ENCODE measurements around the gene HTRA3. TPM values are rescaled to one million over a fixed set of nuclear protein-coding genes. Genes with fewer than 3 reads are reported as not detected.

HTRA3 gene
- total RNA-seq, 2 donors from 2014 or later: 48.5 to 78.2 TPM

GRCh38 chr4:8259743-8260430, 9.7 kb upstream of the HTRA3 start:
- ATAC-seq: no peak
- no peak for DNase-seq
- intact Hi-C loops (cut with DNase I): no loop called here

GRCh38 chr4:8260656-8261111, 8.9 kb upstream of the HTRA3 start:
- ATAC-seq: no peak
- intact Hi-C loops (cut with DNase I): no loop called here
- no peak for DNase-seq

DNA sequence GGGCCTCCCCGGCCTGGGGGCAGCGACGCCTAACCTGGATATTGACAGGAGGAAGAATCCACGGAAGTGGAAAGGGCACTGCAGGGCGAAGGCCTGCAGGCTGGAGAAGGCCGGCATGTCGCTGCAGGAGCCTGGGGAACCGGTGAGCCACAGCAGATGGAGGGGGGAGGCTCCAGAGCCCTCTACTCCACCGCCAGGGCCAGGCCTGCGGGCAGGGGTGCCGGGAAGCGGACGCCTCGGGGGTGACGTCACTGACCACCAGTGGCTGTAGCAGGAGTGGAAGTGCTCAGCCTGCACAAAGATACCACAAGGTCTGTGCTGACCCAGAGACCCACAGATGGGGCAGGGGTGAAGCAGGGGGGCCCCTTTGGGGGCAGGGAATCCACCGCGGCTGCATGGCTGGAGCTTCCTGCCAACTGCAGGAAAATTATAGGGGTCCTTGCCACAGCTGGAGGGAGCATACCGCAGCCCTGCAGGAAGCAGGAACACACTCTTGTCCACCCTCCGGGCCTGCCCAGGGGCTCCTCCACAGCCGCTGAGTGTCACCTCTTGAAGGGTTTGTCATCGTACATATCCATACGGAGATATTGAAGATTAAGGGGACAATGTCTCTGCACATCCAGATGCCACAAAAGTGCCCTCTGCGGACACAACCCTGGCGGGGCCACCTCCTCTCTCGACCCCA, 7.6 kb upstream of the HTRA3 start:
- ATAC-seq (no peak), DNase-seq (no peak)
- intact Hi-C loops (cut with DNase I): no loop called here

GRCh38 chr4:8262637-8263322, 6.8 kb upstream of the HTRA3 start:
- ATAC-seq (no peak), DNase-seq (no peak)
- intact Hi-C loops (cut with DNase I): no loop called here

- intact Hi-C loops (cut with DNase I): no loop called here
- ATAC-seq (no peak), DNase-seq (no peak)
Measured at GRCh38 chr4:8263397-8263796, 6.2 kb upstream of the HTRA3 start.

DNA sequence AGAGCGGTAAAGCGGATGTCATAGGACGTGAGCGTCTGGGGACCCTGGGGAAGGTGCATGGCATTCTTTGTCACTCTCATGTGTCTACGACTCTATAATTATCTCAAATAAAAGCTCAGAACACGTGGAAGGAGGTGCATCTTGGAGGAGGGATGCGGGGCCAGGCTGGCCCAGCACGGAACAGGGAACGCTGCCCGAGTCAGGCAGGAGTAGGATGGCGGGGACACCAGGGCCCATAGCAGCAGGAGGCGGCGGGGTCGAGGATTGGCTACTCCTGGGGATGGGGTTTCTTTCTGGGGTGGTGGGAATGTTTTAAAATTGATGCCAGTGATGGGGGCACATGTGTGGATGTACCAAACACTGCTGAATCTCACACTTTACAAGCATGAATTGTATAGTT, 5.4 kb upstream of the HTRA3 start:
- DNase-seq: no peak
- intact Hi-C loops (cut with DNase I): no loop called here
- ATAC-seq: no peak

GRCh38 chr4:8265171-8265929, 4.2 kb upstream of the HTRA3 start:
- DNase-seq (no peak), ATAC-seq (no peak)
- intact Hi-C loops (cut with DNase I): no loop called here

- intact Hi-C loops (cut with DNase I): no loop called here
- DNase-seq: no peak
- ATAC-seq: no peak
Measured at GRCh38 chr4:8266088-8266487, 3.5 kb upstream of the HTRA3 start.

- peak in 1 of 2 donors; percentile 14 for ATAC-seq
- DNase-seq: no peak
- intact Hi-C loops (cut with DNase I): no loop called here
Measured at GRCh38 chr4:8266508-8266907, 3.0 kb upstream of the HTRA3 start.

GRCh38 chr4:8267077-8267476, 2.5 kb upstream of the HTRA3 start:
- DNase-seq (peak; percentile 91), ATAC-seq (peak; percentile 54 to 70)
- intact Hi-C loops (cut with DNase I): no loop called here

DNA sequence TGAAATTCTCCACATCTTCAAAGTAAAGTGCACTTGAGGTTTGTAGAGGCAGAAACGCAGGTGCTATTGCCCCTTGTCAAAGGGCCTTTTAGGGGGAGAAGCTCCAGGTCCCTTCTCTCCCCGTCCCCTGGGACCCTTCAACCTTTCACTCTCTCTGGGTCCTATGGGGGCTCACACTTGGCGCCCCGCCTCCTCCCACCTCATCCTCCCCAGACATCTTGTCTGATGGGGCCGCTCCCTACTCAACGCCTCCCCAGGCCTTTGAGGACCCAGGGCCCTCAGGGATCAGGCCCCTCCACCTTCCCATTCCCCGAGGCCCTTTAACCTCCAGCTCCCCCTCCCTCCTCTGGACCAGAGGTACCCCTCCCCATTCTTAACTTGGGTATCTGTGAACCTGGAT, 1.3 kb upstream of the HTRA3 start:
- no peak for ATAC-seq
- DNase-seq: no peak
- intact Hi-C loops (cut with DNase I): no loop called here

GRCh38 chr4:8268901-8269534, 536 bp upstream of the HTRA3 start:
- intact Hi-C loops (cut with DNase I): no loop called here
- ATAC-seq: no peak
- no peak for DNase-seq

- DNase-seq: no peak
- intact Hi-C loops (cut with DNase I): loop anchor here in 1 of 2 donors (10.0 kb wide), 1 partner anchor 134 kb away; no protein-coding TSS in a partner anchor
- ATAC-seq: no peak
Measured at GRCh38 chr4:8270418-8270771, 841 bp downstream of the HTRA3 start.

DNA sequence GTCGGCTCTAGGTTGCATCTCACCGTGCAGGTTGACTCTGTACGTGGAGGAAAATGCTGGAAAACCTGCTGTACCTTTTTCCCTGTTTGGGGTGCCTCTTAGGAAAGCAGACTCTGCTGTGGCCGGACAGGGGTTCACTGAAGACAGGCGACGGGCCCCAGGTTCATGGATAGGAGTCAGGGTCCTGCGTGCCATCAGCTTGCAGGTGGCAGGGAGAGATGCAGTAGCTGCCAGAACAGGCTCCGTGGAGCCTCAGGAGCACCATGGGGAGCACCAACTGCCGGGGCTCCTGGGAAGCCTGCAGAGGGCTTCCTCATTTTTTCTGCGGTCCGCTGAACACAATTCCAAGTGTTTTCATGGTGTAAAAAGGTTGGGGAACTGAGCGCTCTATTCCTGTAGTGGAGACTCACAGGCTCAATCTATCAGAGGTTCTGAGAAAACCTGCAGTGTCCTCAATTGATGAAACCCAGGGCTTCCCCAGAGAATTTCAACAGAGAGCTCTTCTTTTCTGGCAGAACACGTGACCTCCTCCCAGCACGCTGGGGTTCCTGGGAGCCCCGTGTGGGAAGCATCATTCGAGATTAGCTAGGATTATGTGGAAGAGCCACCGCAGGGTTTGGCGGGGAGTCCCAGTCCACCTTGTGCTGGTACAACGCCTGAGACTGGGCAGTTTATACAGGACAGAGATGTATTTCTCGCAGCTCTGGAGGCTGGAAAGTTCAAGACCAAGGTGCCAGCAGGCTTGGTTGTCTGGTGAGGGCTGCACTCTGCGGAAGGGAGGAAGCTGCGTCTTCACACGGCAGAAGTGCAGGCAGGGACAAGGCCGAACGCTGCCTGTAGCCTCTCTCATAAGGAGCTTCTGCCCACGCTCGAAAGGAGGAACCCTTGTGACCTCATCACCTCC, 1.6 kb downstream of the HTRA3 start:
- intact Hi-C loops (cut with DNase I): loop anchor here in 1 of 2 donors (10.0 kb wide), 1 partner anchor 134 kb away; no protein-coding TSS in a partner anchor
- ATAC-seq: no peak
- DNase-seq: no peak

- DNase-seq: no peak
- intact Hi-C loops (cut with DNase I): loop anchor here in 1 of 2 donors (10.0 kb wide), 1 partner anchor 133 kb away; no protein-coding TSS in a partner anchor
- ATAC-seq: no peak
Measured at GRCh38 chr4:8271821-8272220, 2.3 kb downstream of the HTRA3 start.

DNA sequence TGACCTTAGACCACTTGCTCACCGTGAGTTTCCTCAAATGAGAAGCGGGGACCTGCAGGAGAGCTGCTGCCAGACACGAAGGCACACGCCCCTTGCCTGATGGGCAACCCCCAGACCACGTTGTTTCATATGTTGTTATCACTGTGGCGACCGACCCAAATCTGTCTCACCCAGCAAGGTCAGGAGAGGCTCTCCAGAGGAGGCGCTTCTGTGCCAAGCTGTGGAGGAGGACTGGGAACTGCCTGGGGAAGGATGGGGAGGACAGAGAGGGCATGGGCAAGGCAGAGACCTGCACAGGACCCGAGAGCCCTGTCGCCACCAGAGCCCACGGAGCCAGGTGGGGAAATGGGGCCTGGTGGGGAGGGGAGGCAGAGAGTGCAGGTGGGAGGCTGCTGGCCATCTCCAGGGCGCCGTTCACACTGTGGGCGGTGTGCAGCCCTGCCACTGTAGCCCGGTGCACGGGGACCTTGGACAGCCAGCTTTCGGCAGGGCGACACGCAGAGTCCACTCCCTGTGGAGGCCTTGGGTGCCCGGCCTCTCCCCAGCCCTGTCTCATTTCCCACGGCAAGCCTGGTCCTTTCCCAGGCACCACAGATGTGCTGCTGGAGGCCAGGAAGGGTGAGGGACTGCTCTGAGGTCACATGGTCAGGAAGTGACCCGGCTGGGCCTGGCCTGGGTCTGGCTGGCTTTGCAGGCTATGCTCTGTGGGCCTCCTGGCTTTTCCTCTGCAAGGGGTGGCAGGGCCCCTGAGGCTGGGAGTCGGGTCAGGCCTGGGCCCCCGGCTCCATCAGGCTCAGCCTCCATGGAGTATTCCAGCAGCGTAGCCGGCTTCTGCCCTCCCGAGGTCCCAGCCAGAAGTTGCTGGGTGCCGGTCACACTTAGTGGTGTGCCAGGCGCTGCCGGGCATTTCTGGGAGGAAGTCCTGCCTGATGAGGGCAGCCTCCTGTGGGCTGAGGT, 3.2 kb downstream of the HTRA3 start:
- DNase-seq (peak; percentile 57), ATAC-seq (peak; percentile 7 to 30)
- intact Hi-C loops (cut with DNase I): loop anchor here in 1 of 2 donors (10.0 kb wide), 1 partner anchor 132 kb away; no protein-coding TSS in a partner anchor

GRCh38 chr4:8273450-8273849, 3.9 kb downstream of the HTRA3 start:
- intact Hi-C loops (cut with DNase I): loop anchor here in 1 of 2 donors (10.0 kb wide), 1 partner anchor 131 kb away; no protein-coding TSS in a partner anchor
- ATAC-seq (no peak), DNase-seq (no peak)
